ENCODE data around the gene NAA50. TPM values are rescaled to one million over a fixed set of nuclear protein-coding genes. Genes with fewer than 3 reads are reported as not detected.

NAA50 gene
- total and polyA plus RNA-seq, 10 of the 15 experiments (the other 5 are each of a cell fraction or from before 2014, with no cell fraction given), result 31.7 to 205 (median 110) TPM

- FAIRE-seq, result peak; percentile 52
- in situ Hi-C loops (cut with MboI), result no loop called here
- POLR2A ChIA-PET, result no interaction called here
- CTCF ChIA-PET, result interaction anchor here (0.7 to 3.3 kb wide), 6 partner anchors 10 to 106 kb away, joined by 3 to 16 read pairs (median 6); no protein-coding TSS in a partner anchor
- SMC1A ChIA-PET (ENCODE audit: uncharacterized antibody, unreplicated experiment), result interaction anchor here (0.8 to 3.1 kb wide), 12 partner anchors 11 to 61 kb away, joined by 3 to 9 read pairs (median 4); no protein-coding TSS in a partner anchor
- Histone ChIP-seq H3K9me3 (replicated peaks; ENCODE audit: control insufficient read depth, insufficient read depth, low read length) (no peaks in the 10 kb centered on the region), H3K27me3 (replicated peaks in 1 of 2; ENCODE audit: control insufficient read depth in 2 of 2, insufficient read depth in 2 of 2, low read length in 1 of 2) (no peaks in the 10 kb centered on the region), H3K9ac (ENCODE audit: control insufficient read depth, insufficient read depth, low read length) (no peak overlapping the region), H3K36me3 (ENCODE audit: control insufficient read depth in 2 of 2, insufficient read depth in 2 of 2, low read length in 1 of 2) (peaks cover 0 to 2% of the 10 kb centered on the region in 2 experiments; a peak in 2 of 4 replicates), H4K20me1 (ENCODE audit: control insufficient read depth, insufficient read depth) (no peaks in the 10 kb centered on the region), H3K4me3 (no peak overlapping the region), H3K79me2 (ENCODE audit: control insufficient read depth, insufficient read depth, low read length) (no peaks in the 10 kb centered on the region), H3K4me2 (ENCODE audit: control insufficient read depth, insufficient read depth) (no peak overlapping the region; the same call in 1 of the 2 replicates), H2AFZ (ENCODE audit: control insufficient read depth, low read depth, low read length) (no peak overlapping the region), H3K4me1 (ENCODE audit: control insufficient read depth, insufficient read depth, low read length) (peaks cover 7% of the 10 kb centered on the region), H3K27ac (ENCODE audit: control insufficient read depth, insufficient read depth) (no peak overlapping the region)
- intact Hi-C loops (cut with micrococcal nuclease; ENCODE audit: unreplicated experiment), result loop anchor here (5.0 kb wide), 1 partner anchor 44 kb away; no protein-coding TSS in a partner anchor
- RAD21 ChIA-PET (ENCODE audit: unreplicated experiment), result interaction anchor here (0.9 to 1.4 kb wide), 7 partner anchors 13 to 430 kb away, joined by 3 to 5 read pairs (median 3); partner anchors contain the start of gene ATP6V1A
- no TSS peak for BruUV-seq (replicated peaks)
- peak; percentile 91 for ATAC-seq
- DNase-seq (ENCODE audit: low read depth, low spot score), result no peak
- TF ChIP-seq EED (IDR thresholded peaks at IDR 0.05; ENCODE audit: low read depth) (0 out of 2 replicates have a peak, but pooled peaks have one; percentile 31), RELB (IDR thresholded peaks at IDR 0.05; ENCODE audit: low read depth) (peak; percentile 64; the same call in 1 of the 2 replicates), NBN (IDR thresholded peaks at IDR 0.05) (no peak), ZBTB11 (CRISPR knock-in tag; IDR thresholded peaks at IDR 0.05) (no peak), ZNF622 (IDR thresholded peaks at IDR 0.05) (no peak), NFIC (IDR thresholded peaks at IDR 0.05; ENCODE audit: low read depth, low read length) (peak; percentile 57; the same call in 1 of the 2 replicates), RFX5 (IDR thresholded peaks at IDR 0.05; ENCODE audit: low read depth, low read length) (no peak), CHD1 (IDR thresholded peaks at IDR 0.05; ENCODE audit: low read depth, low read length) (no peak), ATF2 (IDR thresholded peaks at IDR 0.05; ENCODE audit: low read length) (peak; percentile 90), ZBED1 (IDR thresholded peaks at IDR 0.05; ENCODE audit: borderline replicate concordance) (no peak), IKZF1 (conservative IDR thresholded peaks at IDR 0.05) (peak; percentile 45), YY1 (IDR thresholded peaks at IDR 0.05; ENCODE audit: low read depth, low read length) (no peak), SREBF2 (IDR thresholded peaks at IDR 0.05; ENCODE audit: low read length) (no peak), ZNF217 (IDR thresholded peaks at IDR 0.05) (0 out of 2 replicates have a peak, but pooled peaks have one; percentile 9), ZBTB4 (CRISPR knock-in tag; IDR thresholded peaks at IDR 0.05) (no peak), EP300 (IDR thresholded peaks at IDR 0.05; ENCODE audit: borderline replicate concordance in 1 of 2, control insufficient read depth in 1 of 2, low read depth in 2 of 2, low read length in 2 of 2) (peak in 1 of 2 experiments; percentile 51; a peak in 1 of 4 replicates)
Measured at GRCh38 chr3:113783463-113783862, 37.4 kb upstream of the NAA50 start.

Data from GM12878 (cell line).